GM21723 (cell line): ENCODE measurements around the gene MPI.
"Not testable (repeated sequence)": the region's sequence is repeated elsewhere in the genome, so short reads cannot be mapped to it uniquely, and the experiment has no call there.

Source experiments
- ATAC-seq: cut with Tn5 transposase; IDR thresholded peaks from one replicate; pipeline ENCODE4 v1.9.1; 2021; ENCODE audit warnings: mild to moderate bottlenecking, moderate library complexity; ENCODE audit not compliant: unreplicated experiment

The MPI gene

GRCh38 chr15:74863239-74864056 is 26.4 kb upstream of the MPI start:
- no peak for ATAC-seq

DNA sequence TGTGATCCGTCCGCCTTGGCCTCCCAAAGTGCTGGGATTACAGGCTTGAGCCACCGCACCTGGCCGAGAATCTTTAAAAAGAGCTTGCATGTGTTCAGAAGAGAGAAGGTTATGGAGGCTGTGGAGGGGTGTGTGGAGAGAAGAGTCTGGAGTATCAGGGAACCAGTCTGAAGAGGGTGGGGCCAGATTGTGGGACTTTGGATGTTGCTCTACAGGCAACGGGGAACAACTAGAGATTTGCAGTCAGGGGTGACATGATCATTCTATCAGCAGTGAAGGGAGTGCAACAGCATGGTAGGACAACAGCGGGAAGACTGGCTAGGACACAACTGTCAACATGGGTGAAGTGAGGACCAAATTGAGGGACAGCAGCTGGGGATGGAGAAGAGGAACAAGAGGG is 25.5 kb upstream of the MPI start:
- no peak for ATAC-seq

GRCh38 chr15:74865316-74865715 is 24.5 kb upstream of the MPI start:
- no peak for ATAC-seq

DNA sequence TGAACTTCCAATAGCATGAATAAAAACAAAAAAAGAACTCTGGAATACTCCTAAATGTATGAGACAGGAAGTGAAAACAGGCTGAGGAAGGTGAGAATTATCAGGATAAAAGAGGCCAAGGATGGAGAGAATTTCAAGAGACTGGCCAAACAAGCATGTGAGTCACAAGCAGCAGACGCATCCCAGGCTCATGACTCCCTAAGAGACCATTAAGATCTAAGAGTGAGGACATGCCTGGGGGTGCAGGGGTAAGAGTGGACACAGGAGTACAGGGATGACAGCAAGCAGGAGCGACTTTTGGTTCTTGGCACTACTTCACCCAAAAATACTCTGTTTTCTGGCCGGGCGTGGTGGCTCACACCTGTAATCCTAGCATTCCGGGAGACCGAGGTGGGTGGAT is 23.8 kb upstream of the MPI start:
- ATAC-seq, result no peak

DNA sequence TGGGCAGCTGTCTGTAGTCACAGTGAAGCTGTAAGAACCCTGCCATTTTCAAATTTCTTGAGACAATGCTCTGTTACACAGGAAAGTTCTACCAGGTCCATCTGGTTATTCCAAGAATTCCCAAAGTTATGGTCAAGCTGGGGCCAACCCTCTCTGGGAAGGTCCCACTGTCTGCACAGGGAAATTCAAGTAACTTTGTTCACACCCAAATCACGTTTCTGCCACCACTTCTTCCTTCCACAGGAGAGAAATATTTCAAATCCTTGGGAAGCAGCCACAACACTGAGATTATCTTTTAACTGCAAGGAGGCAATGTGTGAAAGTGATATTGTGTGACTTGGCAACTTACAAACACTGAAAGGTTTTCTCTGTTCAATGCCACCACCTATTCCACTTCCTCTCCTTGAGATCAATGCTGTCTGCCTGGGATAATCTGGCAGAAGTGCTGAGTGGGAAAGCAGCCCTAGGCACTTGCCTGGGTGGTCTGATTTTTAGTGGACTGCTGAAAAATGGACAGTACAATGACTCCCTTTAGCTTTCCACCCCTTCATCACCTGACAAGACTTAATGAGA is 22.3 kb upstream of the MPI start:
- ATAC-seq, result no peak

- ATAC-seq, result no peak
Observed at GRCh38 chr15:74868059-74868458, 21.8 kb upstream of the MPI start.

GRCh38 chr15:74869372-74869725 is 20.5 kb upstream of the MPI start:
- no peak for ATAC-seq

GRCh38 chr15:74869726-74870407 is 20.0 kb upstream of the MPI start:
- peak; percentile 60 for ATAC-seq

DNA sequence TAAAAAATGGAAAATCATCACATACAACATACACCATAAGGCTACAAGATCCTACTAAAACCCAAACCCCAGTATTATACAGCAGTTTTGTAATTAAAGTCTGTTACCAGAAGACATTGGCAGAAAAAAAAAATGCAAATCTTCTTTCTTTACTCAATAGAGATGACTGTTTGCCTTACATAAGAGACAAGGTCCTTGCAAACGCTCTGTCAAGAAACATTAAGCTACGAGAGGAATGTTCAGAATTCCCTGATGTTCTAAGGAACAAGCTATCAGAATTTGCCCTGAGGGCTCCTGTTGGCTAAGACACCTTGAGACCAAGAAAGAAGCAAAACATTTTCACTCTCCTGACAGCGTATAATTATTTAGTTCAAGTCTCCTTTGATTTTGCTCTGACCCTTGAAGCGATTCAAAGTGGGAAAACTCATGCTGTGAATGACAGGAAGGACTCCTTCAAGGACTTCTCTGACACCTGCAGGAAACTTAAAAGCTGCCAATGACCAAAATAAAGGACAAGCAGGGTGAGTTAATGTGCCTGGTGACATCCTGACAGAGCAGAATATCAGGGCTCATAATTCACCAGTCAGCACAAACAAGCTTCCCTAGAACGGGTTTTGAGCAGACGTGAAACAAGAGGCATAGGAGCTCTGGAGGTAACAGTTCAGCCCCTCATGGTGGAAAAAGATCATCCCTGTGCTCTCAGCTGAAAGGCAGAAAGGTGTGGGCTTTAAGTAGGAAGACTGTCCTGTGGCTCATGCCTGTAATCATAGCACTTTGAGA is 19.2 kb upstream of the MPI start:
- ATAC-seq, result no peak

GRCh38 chr15:74872702-74873035 is 17.2 kb upstream of the MPI start:
- ATAC-seq, result no peak

DNA sequence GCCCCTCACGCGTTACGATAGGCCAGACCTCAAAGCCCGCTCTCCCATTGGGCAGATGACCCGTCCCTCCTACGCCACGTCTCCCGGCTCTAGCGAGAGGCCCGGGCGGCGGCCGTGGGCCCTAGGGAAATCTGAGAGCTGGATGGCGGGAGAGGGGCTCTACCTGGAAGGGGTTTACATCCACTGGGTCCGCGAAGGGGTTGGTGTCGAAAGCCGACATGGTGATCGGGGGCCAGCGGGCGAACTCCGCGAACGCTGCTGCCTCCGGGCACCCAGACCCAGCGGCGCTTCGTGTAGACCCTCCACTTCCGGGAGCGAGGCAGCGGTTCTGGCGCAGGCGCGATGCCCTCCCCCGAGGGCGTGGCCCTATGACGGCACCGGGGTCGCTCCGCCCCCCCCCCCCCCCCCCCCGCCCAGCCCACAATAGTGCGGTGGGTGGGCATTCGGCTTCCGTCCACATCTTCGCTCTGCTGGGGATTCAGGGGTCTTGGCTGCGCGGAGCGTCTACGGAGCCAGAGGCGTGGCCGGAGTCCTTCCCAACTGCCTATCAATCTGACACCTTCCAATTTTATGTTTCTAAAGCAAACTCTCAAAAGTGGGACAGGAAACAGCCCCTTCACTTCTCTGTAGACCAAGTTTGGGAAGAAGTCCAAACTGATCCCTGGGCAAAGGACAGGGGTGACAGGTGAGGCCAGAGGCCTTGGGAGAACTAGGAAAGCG is 16.6 kb upstream of the MPI start, which contains the start of gene SCAMP2:
SCAMP2 (minus strand) TSS at position 330 of the 720 bp plus-strand sequence; CDS start at position 220, 110 bp downstream.
- peak; percentile 78 for ATAC-seq

- ATAC-seq, result no peak
Observed at GRCh38 chr15:74873756-74874424, 16.0 kb upstream of the MPI start.

DNA sequence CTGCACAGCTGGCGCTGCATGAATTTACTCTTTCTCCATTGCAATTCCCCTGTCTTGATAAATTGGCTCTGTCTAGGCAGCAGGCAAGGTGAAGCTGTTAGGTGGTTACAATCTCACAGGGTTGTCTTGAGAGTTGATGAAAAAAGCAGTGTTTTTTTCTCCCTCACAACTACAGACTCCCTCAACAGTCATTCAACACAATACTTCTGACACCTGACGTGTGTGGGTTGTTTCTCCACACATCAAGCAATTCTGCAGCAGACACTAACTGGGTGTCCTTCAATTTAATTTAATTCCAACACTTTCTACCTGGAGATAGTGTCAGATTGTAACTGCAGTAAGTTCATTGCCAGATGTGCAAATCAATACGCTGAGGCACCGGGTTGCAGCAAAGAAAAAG is 11.6 kb upstream of the MPI start:
- ATAC-seq, result no peak

GRCh38 chr15:74882528-74882927 is 7.3 kb upstream of the MPI start:
- ATAC-seq, result no peak

DNA sequence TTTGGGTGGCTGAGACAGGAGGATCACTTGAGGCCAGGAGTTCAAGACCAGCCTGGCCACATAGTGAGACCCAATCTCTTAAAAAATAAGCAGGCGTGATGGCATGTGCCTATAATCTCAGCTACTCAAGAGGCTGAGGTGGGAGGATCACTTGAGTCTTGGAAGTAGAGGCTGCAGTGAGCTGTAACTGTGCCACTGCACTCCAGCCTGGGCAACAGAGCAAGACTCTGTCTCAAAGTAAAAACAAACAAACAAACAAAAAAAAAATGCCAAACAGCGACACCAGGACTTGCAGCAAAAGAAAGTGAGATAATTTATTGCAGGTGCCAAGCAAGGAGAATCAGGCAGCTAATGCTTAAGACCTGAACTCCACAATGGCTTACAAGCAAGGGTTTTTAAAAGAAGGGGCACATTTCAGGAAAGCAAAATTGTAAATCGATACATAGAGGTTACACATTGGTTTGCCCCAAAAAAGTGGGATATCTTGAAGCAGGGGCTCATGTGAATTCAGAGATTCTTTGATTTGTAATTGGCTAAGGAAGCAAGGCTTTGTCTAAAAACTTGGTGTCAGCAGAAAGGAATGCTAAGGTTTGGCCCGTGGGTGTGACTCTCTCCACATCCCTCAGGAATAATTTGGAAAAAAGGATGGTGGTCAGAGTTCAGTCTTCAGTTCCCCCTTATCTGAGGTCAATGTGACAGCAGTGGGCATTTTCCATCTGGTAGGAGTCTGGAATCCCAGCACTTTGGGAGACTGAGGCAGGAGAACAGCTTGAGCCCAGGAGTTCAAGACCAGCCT is 5.2 kb upstream of the MPI start:
- no peak for ATAC-seq

DNA sequence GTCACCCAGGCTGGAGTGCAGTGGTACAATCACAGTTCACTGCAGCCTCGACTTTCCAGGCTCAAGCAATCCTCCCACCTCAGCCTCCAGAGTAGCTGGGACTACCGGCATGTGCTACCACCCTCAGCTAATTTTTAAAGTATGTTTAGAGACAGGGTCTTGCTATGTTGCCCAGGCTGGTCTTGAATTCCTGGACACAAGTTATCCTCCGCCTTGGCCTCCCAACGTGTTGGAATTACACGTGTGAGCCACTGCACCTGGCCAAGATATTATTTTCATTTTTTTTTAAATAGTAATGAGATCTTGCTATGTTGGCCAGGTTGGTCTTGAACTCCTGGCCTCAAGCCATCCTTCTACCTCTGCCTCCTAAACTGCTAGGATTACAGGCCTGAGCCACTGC is 4.4 kb upstream of the MPI start:
- ATAC-seq, result no peak

DNA sequence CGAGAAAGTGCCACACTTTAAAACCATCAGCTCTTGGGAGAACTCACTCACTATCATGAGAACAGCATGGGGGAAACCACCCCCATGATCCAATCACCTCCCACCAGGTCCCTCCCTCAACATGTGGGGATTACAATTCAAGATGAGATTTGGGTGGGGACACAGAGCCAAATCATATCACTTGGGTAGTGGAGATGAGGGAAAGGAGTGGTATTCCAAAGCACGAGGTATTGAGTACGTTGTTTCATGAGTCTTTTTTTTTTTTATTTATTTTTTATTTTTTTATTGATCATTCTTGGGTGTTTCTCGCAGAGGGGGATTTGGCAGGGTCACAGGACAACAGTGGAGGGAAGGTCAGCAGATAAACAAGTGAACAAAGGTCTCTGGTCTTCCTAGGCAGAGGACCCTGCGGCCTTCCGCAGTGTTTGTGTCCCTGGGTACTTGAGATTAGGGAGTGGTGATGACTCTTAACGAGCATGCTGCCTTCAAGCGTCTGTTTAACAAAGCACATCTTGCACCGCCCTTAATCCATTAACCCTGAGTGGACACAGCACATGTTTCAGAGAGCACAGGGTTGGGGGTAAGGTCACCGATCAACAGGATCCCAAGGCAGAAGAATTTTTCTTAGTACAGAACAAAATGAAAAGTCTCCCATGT is 2.2 kb upstream of the MPI start:
- ATAC-seq, result not testable (repeated sequence)

DNA sequence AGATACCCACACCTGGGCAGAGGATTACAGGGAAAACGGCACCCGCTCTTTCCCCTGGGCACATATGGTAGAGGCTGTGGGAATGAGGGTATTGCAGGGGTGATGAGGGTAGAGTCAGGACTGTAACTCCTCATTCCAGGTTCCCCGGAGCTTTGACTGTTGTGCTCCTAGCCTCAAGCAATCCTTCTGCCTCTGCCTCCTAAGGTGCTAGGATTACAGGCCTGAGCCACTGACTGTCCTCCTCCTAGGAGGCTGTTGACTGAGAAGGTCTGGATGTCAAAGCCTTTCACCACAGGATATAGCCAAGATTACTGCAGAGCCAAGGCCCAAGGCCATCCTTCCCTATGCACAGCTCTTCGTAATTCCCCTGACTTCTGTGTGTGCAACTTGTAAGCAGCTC is 1.1 kb upstream of the MPI start:
- ATAC-seq, result no peak

DNA sequence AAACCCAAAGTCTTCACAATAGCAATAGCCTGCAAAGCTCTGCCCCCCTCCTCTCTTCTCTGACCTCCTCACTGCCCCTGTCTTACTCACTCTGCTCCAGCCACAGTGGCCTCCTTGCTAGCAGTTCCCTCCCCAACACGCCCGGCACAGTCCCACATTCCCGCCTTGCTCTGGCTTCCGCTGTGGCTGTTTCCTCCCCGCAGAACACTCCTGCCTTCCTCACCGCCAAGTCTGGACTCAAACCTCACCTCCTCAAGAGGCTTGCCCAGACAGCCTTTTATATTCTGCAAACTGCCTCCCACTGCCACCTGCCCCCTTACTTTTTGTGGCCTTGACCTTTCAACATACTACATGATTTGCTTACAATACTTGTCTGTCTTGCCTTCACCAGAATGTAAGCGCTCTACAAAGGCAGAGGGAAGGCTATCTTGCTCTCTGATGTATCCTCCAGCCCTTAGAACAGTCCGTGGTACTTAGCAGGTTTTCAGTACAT is 406 bp upstream of the MPI start:
- ATAC-seq, result peak; percentile 11
